Neural cell (in vitro differentiated cells): ENCODE results near the gene PRRT2.

Experiments
- EP300 ChIP-seq: fragments of 450-650 bp; conservative IDR thresholded peaks from 2 replicates; pipeline ENCODE4 v1.6.1; 2014; ENCODE audit warnings: antibody characterized with exemption, mild to moderate bottlenecking, moderate library complexity; ENCODE audit not compliant: poor library complexity, severe bottlenecking
- EZH2 ChIP-seq: fragments of 200-600, 300-800 bp; shearing (Covaris generic), sonication (generic); IDR thresholded peaks from 2 replicates; pipeline ENCODE4 v1.6.1; 2014; ENCODE audit warnings: antibody characterized with exemption, low read length, borderline replicate concordance, mild to moderate bottlenecking; ENCODE audit not compliant: insufficient read depth, poor library complexity, severe bottlenecking
- POLR2AphosphoS5 ChIP-seq: IDR thresholded peaks from 2 replicates; pipeline ENCODE4 v1.6.1; 2012
- REST ChIP-seq: IDR thresholded peaks from 2 replicates; pipeline ENCODE4 v1.6.1; 2012; ENCODE audit warnings: borderline replicate concordance
- TF ChIP-seq, protein P1 (sequence below): fragments of 450-650 bp; IDR thresholded peaks from 2 replicates; pipeline ENCODE4 v1.5.1; 2014; ENCODE audit warnings: antibody characterized with exemption, mild to moderate bottlenecking, moderate library complexity; ENCODE audit not compliant: poor library complexity, severe bottlenecking

- TF ChIP-seq, protein P1, sequence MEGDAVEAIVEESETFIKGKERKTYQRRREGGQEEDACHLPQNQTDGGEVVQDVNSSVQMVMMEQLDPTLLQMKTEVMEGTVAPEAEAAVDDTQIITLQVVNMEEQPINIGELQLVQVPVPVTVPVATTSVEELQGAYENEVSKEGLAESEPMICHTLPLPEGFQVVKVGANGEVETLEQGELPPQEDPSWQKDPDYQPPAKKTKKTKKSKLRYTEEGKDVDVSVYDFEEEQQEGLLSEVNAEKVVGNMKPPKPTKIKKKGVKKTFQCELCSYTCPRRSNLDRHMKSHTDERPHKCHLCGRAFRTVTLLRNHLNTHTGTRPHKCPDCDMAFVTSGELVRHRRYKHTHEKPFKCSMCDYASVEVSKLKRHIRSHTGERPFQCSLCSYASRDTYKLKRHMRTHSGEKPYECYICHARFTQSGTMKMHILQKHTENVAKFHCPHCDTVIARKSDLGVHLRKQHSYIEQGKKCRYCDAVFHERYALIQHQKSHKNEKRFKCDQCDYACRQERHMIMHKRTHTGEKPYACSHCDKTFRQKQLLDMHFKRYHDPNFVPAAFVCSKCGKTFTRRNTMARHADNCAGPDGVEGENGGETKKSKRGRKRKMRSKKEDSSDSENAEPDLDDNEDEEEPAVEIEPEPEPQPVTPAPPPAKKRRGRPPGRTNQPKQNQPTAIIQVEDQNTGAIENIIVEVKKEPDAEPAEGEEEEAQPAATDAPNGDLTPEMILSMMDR = no peak
- TF ChIP-seq REST = no peak
- TF ChIP-seq EZH2 = no peak
- no peak for TF ChIP-seq POLR2AphosphoS5
- TF ChIP-seq EP300 = no peak
Measured at GRCh38 chr16:29835926-29836325, 23.9 kb downstream of the PRRT2 start.
